HG03108 (cell line): Measurements from ENCODE around the gene KCNMB2.
"Not testable (repeated sequence)": the region's sequence is repeated elsewhere in the genome, so short reads cannot be mapped to it uniquely, and the experiment has no call there.

Source experiments
- ATAC-seq: cut with Tn5 transposase; IDR thresholded peaks from one replicate; pipeline ENCODE4 v1.9.1; 2021; ENCODE audit warnings: moderate library complexity; ENCODE audit not compliant: unreplicated experiment

Gene KCNMB2

DNA sequence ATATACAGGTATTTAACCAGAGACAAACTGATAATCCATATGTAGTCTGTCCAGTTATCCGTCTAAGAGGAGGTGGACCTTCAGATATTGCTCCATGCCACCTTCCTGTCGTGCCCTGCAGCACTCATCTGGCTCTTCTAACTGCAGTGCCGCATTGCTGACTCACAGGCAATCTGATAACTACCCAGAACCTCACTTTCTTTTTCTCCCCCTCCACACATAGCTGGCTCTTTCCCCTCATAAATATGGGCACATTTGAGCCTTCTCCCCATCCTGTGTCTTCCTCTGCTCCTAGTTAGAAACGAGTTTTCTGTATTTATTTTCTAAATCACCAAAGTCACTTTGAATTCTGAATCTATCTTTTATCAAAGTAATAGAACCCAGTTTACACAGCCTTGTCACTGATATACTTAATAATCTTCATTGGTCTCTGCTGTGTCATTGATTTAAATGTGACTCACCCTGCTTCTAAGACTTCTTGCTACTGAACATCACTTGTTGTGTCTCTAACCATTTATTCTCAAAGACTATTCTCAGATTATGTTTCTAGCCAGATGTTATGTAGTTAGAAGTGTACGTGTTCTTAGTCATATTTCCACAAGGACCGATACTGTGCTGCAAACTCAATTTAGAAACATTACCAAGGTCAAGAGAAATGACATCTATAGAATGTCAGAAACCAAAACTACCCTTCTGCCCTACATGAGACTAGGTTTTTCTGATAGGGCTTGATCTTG, 17.4 kb upstream of the KCNMB2 start:
- peak; percentile 76 for ATAC-seq

DNA sequence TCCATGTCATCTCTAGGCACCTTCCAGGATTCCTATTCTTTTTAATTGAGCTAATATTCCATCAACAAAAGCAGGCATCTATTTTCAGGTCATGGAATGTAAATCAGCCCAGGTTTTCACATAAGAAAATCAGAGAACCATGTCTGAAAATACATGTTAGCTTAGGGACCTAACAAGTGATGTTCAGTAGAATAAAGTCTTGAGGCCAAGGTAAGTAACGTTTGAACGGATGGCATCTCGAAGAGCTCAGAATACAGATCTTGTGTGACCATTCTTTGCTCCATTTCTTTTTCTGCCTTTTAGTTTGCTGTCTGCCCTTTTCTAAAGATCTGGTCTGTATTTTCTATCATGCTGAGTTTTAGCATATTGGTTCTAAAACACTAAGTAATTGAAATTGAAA, 16.5 kb upstream of the KCNMB2 start:
- no peak for ATAC-seq

DNA sequence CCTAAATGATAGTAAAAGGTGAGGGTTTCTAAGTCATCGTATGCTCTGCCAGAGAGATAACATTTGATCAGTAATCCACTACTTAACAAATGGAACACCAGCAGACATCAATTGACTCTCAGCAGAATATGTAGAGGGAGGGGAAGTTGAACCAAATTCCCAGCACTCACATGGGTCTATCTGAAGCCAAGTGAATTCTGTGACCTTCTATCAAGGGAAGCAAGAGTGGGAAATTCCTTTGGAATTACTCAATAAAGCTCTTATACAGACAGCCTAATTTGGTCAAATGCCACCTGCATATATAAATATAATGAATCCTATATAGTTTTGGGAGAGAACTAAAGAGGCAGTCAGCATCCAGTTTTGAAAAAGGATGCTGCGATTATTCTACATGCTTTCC, 15.8 kb upstream of the KCNMB2 start:
- no peak for ATAC-seq

DNA sequence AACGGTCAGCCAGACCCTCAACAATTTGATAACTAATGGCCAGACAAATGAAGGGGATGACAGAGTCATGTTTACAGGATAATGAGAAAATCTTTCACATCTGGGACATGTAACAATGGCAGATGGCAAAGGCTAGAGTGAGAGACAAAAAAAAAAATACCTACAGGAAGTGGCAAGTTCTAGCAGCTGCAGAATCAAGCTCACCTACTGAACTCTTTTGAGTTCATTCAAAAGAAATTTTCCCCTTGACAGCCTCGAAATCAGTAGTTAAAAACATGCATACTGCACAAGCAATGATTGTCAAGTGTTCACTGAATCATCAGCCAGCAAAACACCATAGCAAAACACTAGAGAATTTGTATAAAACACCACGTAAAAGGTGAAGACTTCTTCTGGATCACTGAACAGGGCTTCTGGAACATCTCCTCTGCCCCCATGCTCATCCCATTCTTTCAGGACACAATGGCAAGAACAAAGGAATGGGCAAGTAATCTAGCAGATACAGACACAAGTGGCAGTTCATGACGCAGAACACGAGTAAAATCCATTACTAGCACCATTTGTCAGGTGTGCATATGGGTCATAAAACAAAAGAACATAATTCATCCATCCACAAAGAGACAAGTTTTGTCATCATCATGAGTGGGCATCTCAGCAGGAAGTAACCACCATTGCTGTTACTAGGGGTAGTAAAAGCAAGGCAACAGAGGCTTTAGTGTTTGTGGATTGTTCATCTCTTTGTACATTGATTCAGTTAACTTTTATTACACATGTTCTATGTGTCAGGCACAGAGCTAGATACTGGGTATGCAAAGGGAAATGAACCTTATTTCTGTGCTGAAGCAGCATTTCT, 13.8 kb upstream of the KCNMB2 start:
- no peak for ATAC-seq

DNA sequence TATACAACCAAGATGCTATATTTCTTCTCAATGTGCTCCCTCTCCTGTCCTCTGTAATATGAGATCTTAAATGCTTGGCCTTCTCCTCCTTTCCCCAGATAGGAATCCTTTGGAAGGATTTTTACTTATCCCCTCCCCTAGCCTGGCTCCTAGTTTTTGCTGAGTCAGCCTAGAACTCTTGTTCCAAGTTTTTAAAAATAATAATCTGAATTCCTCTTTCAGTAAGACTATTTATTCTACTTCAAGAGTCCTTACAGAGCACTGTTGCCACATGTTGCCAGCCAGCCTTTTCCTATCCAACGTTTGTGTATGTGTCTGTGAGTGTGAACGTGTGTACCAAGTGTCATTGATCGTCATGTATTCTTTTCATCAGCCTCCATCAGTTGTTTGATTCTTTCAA, 11.0 kb upstream of the KCNMB2 start:
- no peak for ATAC-seq

DNA sequence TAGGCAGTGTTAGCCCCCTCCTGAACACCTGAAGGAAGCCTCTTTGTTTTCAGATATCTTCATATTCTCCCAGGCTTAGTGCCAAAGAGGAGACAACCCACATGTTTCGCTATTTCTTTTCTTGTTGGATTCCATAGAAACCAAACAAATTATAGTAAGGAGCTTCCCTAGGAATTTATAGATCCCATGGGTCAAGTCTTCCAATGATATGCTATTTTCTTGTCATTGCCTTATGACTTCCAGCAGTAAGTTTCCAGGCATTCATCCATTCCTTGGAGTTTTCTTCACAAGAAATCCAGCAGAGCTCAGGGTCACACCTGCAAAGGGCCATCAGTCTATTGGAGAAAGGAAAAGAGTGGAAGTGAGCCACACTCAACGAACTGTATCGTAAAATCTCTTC, 9.9 kb upstream of the KCNMB2 start:
- ATAC-seq = no peak

DNA sequence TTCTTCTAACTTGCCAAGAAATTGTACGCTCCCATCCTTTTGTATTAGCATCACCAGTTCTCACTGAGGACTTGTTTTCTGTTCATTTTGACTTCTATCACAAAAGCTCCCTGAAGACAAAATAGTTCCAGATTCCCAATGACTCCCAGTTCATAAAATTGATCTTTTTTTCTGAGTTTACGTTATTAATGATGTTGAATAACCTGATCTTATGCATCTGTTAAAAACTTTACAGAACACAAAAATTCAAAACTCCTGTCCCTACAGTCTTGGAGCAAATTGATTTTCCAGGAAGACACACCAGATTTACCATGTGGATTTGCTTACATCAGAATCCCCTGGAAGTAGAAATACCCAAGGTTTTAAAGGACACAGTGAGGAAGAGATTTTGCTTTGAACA, 8.3 kb upstream of the KCNMB2 start:
- no peak for ATAC-seq

DNA sequence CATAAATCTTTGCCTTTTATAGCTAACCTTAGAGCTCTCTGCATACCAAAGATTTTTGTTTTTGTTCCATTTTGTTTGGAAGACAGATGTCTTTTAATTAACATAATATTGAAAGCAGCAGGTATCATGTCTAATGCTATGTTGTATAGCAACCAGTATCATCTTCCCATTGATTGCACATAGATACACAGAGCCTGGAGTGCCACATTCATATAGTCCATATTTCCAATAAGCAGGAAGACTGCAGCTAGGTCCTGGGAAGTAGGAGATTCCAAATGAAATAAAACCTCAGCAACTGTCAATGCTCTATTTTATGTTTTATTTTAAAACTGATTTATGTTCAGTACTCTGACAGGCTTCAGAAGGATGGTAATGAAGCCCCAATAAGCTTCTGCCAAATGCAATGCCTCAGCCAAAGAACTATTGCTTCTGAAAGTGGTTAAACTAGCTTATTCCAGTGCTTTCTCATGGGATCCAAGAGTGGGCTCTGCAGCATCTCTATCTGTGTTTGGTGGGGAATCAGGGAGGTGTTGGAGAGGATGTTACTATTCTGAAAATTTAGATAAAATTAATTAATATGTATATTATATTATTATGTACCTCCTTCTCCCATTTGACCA, 6.5 kb upstream of the KCNMB2 start:
- no peak for ATAC-seq

DNA sequence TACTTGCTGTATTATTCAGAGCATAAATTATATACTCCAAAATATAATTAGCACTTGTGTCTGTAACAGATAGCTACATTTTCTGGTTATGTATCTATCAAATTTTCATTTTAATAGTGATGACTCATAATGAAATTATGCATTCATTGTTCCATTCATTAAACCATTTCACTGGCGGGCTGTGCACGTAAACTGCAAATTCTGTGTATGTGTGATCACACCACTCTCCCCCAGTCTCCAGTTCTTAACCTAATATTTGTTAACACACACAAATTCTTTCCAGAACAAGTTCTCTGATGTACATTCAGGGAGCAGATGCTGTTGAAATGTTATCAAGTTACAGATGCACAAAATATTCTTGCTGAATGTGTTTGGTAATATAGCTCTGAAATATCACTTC, 3.8 kb upstream of the KCNMB2 start:
- no peak for ATAC-seq

DNA sequence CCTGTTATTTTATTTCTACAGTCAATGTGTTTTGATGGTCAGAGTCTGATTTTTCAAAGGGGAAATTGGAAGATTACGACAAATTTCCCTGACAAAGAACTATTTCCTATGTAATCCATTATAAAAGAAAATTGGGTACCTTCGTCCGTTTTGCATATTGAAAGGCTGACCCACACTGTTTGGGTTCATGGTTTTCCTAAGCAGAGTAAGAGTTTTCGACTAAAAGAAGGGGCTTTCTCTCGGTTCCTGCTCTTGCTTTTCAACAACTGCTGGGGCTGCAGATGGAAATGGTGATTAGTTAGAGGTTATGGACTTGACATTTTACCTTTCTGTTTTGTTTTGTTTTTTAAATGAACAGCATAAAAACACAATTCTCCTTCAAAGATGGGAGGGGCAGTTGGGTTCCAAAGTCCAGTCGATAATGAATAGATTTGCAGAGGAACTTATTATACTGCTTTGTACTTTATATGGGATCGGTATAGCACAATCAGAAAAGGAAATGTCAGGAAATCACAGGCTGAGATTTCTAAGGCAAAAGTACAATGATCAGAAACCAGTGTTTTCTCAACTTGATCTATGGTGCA, 978 bp downstream of the KCNMB2 start:
- ATAC-seq = no peak

DNA sequence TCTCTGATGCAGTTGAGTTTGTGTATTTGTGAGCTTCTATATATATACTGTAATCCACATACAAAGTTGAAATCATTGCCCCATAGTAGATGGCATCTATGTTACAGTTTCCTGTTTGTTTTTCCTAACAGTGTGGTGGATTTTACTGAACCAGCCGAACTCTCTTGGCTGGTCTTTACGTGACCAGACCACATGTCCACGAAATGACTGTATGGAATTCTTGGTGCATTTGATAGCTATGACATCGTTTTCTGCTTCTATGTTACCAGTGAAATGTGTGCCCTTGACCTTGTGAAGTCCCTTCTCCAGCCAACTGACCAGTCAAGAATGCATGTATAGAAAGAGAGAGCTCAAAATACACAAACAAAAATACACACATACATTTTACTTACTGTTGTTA, 1.8 kb downstream of the KCNMB2 start:
- no peak for ATAC-seq

DNA sequence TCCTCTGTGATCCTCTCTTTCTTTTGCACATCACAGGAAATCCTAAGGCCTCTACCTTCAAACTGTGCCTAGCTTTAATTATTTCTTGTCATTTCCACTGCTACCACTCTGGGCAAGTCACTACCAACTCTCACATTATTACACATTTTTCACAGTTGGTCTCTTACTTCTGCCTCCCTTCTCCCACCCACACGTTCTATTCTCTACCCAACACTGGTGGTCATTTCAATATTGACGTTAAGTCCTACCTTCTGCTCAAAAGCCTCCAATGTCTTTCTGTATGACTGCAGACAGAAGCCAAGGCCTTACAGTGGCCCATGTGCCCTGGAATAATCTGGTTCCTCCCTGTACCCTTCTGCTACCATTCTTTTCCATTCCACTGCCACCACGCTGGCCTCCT, 3.9 kb downstream of the KCNMB2 start:
- ATAC-seq = no peak

DNA sequence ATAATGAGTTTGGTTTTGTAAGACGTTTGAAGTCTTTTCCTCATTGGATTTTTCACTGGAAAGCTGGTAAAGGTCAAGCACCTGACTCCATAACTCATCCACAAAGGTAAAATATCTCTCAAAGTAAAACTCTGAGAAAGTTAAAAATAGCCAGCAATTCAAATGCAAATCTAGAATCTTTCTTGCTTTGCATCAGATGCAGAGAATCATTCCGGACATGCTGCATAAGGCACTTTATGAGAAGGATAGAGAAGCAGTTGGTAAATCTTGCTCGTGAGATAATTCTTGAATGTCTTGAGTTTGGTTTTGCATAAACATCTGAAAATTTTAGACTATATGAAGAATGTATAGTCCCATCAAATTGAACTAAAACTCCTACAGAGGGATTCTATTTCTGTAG, 9.1 kb downstream of the KCNMB2 start:
- ATAC-seq = no peak

DNA sequence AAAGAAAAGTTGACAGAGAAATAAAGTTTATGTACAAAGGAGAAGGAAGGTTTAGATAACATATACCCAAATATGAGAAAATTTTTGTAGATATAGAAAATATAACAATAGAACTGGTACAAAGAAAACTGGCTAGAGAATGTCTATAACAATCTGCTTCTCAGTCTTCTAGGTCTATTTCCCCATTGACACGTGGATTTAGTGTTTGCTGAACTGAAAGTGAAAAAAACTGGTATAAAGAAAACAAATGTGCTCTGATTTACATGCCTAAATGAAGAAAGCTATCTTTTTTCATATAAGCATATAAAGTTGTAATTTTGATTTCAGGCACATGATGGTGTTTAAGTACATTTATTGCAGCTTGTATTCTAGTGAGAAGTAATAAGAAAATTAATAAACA, 9.8 kb downstream of the KCNMB2 start:
- ATAC-seq = no peak

DNA sequence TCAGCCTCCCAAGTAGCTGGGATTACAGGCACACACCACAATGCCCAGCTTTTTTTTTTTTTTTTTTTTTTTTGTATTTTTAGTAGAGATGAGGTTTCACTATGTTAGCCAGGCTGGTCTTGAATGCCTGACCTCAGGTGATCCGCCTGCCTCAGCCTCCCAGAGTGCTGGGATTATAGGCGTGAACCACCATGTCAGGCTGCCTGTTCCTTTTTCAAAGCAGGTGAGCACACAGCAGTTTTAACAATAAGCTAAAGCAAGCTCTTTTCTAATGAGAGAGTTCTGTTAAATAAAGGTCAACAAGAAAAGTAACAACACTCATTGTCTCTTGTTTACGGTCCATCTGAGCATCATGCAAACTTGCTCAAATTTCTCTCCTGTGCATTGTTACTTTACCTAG, 13.2 kb downstream of the KCNMB2 start:
- ATAC-seq = not testable (repeated sequence)

DNA sequence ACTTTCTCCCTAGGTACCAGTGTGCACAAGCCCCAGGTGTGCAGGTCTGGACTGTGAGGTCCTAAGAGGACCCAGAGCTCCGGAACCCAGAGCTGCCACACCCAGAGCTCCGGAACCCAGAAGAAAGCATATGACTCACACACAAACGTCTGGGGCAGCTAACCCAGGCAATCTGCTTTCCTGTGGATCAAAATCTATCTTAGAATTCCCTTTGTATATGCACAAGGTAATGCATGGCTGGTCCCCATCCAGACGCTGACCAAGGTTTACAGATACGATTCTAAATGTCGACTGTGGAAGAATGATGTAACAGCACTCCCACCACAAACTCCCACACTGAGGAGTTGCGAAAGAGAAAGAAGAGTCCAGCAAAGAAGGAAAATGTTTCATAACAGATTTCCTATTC, 15.7 kb downstream of the KCNMB2 start:
- no peak for ATAC-seq

DNA sequence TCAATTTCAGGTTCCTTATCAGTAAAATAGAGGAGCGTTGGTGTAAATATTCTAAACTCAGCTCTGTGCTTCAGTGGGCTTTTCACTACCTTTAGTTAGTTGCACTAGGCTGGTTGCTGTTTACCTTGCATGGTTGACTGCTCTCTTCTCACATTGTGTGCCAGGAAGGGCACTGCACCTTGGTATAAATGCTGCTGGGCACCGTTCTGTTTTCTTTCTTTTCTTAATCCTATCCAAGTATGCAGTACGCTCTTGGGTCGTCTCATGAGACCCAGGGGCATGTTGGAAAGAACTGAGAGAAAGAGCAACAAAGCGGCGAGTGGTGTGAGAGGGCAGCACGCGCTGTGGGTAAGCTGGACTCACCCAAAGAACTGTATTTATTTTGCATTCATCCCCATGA, 22.4 kb downstream of the KCNMB2 start:
- no peak for ATAC-seq

DNA sequence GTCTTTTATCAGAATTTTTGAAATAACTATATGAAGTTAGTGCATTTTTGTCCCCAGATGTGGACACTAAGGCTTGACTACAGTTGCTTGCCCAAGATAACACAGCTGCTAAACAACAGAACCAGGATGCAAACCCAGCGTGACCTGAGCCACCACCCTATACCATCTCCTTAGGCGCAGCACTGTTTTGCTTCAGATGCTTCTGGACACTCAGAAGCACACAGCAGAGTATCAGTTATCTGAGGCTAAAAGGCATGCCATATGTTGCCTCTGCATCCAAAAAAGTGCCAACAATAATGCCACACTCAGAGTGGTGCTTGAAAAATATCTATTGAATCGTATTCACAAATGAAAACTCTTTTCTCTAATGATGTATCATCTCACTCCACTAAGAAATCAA, 24.5 kb downstream of the KCNMB2 start:
- ATAC-seq = no peak

DNA sequence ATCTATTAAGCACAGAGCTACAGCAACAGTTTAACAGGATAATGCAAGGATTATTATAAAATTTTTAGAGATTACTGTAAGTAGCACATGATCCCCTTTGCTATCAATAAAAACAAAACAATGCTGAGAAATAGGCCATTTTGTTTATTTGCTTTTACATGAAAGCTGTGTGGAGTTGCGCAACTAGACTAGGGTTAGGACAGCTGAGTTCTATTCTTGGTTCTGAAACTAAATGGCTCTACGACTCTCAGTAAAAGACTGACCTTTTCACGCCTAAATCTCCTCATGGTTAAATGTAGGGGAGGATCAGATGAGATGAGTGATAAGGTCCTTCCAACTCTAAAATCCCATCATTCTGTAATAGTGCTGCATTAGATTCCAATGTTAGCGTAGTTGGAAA, 25.0 kb downstream of the KCNMB2 start:
- no peak for ATAC-seq

DNA sequence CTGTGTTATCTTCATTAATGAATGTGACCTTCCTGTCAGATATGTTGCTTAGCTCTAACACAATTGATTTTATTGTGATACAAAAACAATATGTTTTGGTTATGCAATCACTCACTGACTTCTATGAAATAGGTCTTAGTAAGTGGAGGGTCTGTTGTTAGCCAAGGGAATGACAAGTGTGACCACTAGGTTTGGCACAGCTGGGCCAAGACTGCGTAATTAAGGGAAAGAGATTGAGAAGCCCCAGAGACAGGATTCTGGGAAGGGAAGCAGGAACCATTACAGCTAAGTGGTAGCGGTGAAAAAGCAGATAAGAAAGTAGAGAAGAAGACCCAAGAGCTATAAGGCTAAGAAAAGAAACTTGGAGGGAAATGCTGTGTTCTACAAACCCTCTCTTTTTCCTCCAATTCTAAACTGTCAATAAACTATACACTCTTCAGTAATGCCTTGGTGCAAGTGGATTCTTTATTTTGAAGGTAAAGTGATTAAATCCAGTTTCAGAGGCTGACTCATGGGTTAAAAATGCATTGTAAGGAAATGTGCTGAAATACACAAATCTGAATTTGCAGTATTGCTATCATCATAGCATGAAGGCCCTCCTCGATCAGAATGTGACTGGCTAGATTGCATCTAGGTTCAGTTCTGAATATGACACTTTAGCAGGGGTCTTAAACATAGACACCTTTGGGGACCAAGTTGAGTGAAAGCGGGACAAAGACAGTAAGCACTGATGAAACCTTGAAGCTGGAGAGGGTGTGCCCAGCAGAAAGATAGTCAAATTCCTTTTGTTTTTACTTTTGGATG, 26.1 kb downstream of the KCNMB2 start:
- no peak for ATAC-seq

DNA sequence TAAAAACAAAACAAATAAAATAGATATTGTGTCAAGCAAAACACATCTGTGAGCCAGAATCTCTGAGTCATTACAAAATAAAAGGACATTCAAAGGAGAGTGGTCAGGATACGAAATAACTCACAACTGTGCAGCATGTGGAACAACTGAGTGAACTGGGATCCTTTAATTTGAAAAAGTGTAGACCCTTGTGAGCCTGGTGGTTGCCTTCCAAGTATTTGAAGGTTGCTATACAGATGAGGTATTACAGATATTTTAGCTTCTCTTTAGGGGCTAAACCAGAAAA, 26.7 kb downstream of the KCNMB2 start:
- no peak for ATAC-seq
